ENCODE measurements around the gene NMNAT3. TPM values are rescaled to one million over a fixed set of nuclear protein-coding genes. Genes with fewer than 3 reads are reported as not detected.

Gene NMNAT3
- total RNA-seq, 1 experiment from 2014 or later: 1.3 TPM

GRCh38 chr3:139534992-139535879 is 142.5 kb downstream of the NMNAT3 start:
- peak; percentile 43 for DNase-seq
- no peak overlapping the region for H3T11ph ChIP-seq (ENCODE audit: low read length)
- no peak for TF ChIP-seq CTCF (conservative IDR thresholded peaks at IDR 0.05)
- no peak overlapping the region for H2BK20ac ChIP-seq (ENCODE audit: low read depth, low read length, poor library complexity, severe bottlenecking)
- no peaks in the 10 kb centered on the region for H4K20me1 ChIP-seq (ENCODE audit: control insufficient read depth, insufficient read depth, insufficient read length)
- H3K9me3 ChIP-seq (ENCODE audit: control insufficient read depth, low read depth, low read length): no peaks in the 10 kb centered on the region
- H4K8ac ChIP-seq (replicated peaks; ENCODE audit: insufficient read length, low read depth, low read length): no peak overlapping the region
- no peak overlapping the region for H3K18ac ChIP-seq (ENCODE audit: insufficient read length, low read depth, low read length)
- H3K27me3 ChIP-seq (ENCODE audit: insufficient read depth, low read length): no peaks in the 10 kb centered on the region; the same call in 1 of the 2 replicates
- Mint-ChIP-seq H3K36me3 (ENCODE audit: insufficient read depth in 1 of 3, low read depth in 3 of 3) (no peaks in the 10 kb centered on the region; a peak in 1 of 7 replicates), H3K27me3 (ENCODE audit: low read depth) (peaks cover 39% of the 10 kb centered on the region), H3K9me3 (no peaks in the 10 kb centered on the region), H3K4me1 (peaks cover 52 to 65% of the 10 kb centered on the region in 2 experiments), H3K4me3 (no peak overlapping the region), H3K27ac (peak overlapping the region in 1 of 3 experiments; percentile 80; a peak in 3 of 7 replicates)
- WGBS (ENCODE audit: extremely low coverage, insufficient read length, low lambda C conversion rate): no CpG with 5 or more reads among the region's 12 CpGs
- no peaks in the 10 kb centered on the region for H3K79me2 ChIP-seq (ENCODE audit: insufficient read depth, low read length)
- H3K4me2 ChIP-seq (ENCODE audit: insufficient read depth, insufficient read length, low read length): no peak overlapping the region
- no peak overlapping the region for H2BK12ac ChIP-seq (ENCODE audit: insufficient read length, low read depth, low read length)
- H2BK15ac ChIP-seq (ENCODE audit: low read depth, low read length): no peak overlapping the region
- peaks cover 7% of the 10 kb centered on the region; the same call in 1 of the 2 replicates for H3K4me1 ChIP-seq (ENCODE audit: insufficient read depth, low read length)
- no peak overlapping the region for H4K5ac ChIP-seq (ENCODE audit: insufficient read length, low read depth, low read length)
- H2AFZ ChIP-seq (ENCODE audit: low read length): no peak overlapping the region
- H3K27ac ChIP-seq (ENCODE audit: insufficient read length, low read depth, low read length): no peak overlapping the region
- no peak overlapping the region for H2BK120ac ChIP-seq (ENCODE audit: low read depth, low read length, poor library complexity, severe bottlenecking)
- no peak overlapping the region for H3K4ac ChIP-seq (ENCODE audit: low read depth, low read length)
- H3K23me2 ChIP-seq (ENCODE audit: insufficient read length, low read depth, low read length, poor library complexity, severe bottlenecking): peaks cover 13% of the 10 kb centered on the region
- H2AK5ac ChIP-seq (ENCODE audit: insufficient read length, low read length): no peak overlapping the region
- H3K14ac ChIP-seq (ENCODE audit: insufficient read depth, low read length): no peak overlapping the region
- H2BK5ac ChIP-seq (ENCODE audit: insufficient read length, low read length): no peak overlapping the region
- H3K56ac ChIP-seq (ENCODE audit: insufficient read length, low read depth, low read length): no peak overlapping the region
- no peak overlapping the region for H4K91ac ChIP-seq (ENCODE audit: insufficient read length, low read depth, low read length)
- no peak overlapping the region for H3K23ac ChIP-seq (ENCODE audit: insufficient read length, low read depth, low read length)
- no peaks in the 10 kb centered on the region for H3K79me1 ChIP-seq (ENCODE audit: insufficient read depth, low read depth, low read length, poor library complexity, severe bottlenecking)
- H3K9ac ChIP-seq (ENCODE audit: extremely low read depth, insufficient read length, low read length): no peak overlapping the region
